HG03442 (cell line): ENCODE data around the gene PKIG.
"Not testable (repeated sequence)": the region's sequence is repeated elsewhere in the genome, so short reads cannot be mapped to it uniquely, and the experiment has no call there.

Source experiments
- ATAC-seq: cut with Tn5 transposase; IDR thresholded peaks from one replicate; pipeline ENCODE4 v1.9.1; 2021; ENCODE audit warnings: mild to moderate bottlenecking, moderate library complexity; ENCODE audit not compliant: unreplicated experiment

The PKIG gene

GRCh38 chr20:44637522-44638372, 55.4 kb downstream of the PKIG start:
- ATAC-seq = no peak

DNA sequence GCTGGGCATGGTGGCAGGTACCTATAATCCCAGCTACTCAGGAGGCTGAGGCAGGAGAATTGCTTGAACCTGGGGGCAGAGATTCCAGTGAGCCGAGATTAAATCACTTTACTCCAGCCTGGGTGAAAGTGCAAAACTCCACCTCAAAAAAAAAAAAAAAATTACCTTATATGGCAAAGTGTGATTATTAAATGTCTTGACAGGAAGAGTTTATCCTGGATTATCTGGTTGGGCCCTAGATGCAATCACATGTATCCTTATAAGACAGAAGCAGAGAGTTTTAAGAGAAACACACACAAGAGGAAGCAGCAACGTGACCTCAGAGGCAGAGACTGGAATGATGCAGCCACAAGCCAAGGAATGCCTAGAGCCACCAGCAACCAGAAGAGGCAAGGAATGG, 58.1 kb downstream of the PKIG start:
- no peak for ATAC-seq

DNA sequence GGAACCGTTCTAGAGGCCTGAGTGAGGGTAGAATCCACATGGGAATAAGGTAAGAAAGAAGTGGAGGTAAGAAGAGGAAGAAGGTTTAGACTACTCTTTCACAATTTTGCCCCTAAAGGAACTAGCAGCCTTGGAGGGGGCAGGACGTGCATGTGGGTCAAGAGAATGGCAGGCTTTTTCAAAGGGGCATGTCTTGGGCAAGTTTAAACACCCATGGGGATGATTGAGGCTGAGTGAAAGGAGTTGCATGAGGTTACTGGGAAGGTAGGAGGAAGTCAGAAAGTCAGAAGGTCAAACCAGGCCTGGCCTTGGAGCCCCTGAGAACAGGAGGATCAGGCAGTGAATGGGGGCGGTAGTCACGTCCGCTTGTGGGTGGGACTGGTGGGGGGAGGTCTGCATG, 58.9 kb downstream of the PKIG start:
- no peak for ATAC-seq

- ATAC-seq = no peak
These were observed 60.1 kb downstream of the PKIG start for GRCh38 chr20:44642203-44643153.

GRCh38 chr20:44643154-44643519, 60.8 kb downstream of the PKIG start:
- no peak for ATAC-seq

GRCh38 chr20:44643596-44644229, 61.3 kb downstream of the PKIG start:
- no peak for ATAC-seq

DNA sequence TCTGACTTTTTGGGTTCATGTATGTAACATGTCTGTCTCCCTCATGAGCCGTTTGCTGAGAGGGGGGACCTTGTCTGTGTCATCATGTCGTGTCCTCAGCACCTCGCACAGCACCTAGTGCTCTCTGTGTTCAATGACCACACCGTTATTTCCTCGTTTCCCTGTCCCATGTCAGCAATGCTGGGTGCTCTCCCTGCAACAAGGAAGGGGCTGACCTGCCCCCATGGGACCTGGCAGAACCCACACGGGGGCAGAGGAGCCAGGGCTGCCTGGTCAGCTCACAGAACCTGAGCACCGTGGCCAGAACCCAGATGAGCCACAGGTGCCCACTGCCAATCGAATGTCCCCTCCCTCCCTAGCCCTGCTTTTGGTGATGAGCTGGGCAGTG, 61.8 kb downstream of the PKIG start:
- ATAC-seq = no peak

DNA sequence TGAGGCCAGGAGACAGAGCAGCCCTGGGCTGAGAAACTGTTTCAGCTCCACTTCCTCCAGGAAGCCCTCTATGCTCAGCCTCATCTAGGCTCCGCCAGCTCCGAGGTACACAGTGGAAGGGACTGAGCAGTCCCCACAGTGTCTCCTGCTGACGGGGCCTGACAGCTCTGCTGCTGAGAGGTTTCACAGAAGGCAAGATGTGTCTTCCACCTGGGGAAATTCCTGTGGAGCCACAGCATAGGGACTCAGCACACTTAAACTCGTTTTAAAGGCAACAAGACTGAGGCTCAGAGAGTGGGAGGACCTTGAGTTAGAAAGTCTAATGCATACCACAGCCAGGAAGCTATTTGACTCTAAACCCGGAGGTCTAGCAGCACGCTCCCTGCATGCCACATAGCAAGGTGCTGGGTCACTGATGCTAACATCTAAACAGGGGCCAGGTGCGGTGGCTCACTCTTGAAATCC, 62.3 kb downstream of the PKIG start:
- no peak for ATAC-seq

DNA sequence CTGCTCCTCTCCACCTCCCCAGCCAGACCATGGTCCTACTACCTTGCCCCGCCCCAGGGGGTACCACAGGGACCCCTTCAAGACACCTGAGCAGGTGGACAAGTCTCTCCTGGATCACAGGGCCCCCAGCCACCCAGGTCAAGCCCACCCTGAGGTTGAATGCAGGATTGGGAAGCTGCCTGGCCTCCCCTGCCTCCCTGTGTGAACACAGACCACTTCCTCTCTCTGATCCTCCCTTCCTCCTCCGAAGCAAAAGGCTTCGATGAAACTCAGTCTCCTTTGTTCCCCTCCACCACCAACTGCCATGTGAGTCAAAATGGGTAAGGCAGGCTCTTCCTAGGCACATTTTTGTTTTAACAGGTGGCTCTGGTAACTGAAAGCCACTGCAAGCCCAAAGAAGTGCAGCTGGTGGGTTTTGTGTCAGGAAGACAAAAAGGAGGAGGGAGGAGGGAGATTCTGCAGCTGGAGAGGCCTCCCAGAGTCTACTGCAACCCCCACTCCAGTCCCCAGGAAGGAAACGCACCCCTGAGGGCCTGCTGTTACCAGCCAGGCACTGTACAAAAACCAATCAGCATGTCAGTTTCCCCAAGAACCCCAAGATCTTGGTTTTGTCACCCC, 63.8 kb downstream of the PKIG start:
- ATAC-seq = no peak

DNA sequence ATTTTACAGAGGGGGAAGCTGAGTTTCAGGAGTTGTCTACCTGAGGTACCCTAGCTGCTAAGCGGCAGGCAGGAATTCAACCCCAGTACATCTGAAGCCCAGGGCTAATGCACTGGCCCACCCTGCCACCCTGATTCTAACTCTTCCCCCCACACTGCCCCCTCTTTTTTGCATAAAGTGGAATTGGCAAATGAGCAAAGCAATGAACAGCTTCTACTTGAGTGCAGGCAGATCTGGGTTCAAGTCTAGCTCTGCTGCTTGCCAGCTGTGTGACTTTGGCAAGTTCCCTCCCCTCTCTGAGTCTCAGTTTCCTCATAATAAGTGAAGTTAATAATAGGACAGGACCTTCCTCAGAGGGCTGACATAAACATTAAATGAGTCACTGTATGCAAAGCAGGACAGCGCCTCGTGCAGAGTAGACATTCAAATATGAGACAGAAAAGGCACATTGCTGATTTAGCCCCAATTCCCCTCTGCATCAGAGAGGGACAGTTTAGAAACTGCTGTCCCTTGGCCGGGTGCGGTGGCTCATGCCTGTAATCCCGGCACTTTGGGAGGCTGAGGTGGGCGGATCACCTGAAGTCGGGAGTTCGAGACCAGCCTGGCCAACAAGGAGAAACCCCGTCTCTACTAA, 64.4 kb downstream of the PKIG start:
- no peak for ATAC-seq

DNA sequence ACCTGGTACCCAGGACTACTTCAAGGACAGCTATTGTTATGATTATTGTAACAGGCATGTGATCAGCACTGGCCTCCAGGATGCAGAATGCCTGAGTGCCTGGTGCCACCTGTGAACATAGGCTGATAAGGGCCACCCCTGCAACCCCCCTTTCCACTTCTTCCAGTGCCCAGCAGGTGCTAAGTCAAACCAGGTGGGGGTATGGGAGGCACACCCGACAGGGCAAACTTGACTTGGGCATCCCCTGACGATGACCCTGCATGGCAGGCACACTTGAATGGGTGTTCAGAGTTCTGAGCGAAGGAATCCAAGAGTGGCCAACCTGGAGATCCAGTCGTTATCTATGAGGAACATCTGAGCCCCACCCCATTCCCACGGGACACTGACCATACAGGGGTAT, 65.7 kb downstream of the PKIG start:
- ATAC-seq = no peak

GRCh38 chr20:44648579-44648978, 66.2 kb downstream of the PKIG start:
- ATAC-seq = no peak

GRCh38 chr20:44649126-44649525, 66.7 kb downstream of the PKIG start:
- ATAC-seq = no peak

GRCh38 chr20:44649976-44650375, 67.6 kb downstream of the PKIG start:
- no peak for ATAC-seq

- ATAC-seq = no peak
These were observed 68.5 kb downstream of the PKIG start for GRCh38 chr20:44650771-44651433.

GRCh38 chr20:44651434-44651683, 69.0 kb downstream of the PKIG start:
- ATAC-seq = no peak

DNA sequence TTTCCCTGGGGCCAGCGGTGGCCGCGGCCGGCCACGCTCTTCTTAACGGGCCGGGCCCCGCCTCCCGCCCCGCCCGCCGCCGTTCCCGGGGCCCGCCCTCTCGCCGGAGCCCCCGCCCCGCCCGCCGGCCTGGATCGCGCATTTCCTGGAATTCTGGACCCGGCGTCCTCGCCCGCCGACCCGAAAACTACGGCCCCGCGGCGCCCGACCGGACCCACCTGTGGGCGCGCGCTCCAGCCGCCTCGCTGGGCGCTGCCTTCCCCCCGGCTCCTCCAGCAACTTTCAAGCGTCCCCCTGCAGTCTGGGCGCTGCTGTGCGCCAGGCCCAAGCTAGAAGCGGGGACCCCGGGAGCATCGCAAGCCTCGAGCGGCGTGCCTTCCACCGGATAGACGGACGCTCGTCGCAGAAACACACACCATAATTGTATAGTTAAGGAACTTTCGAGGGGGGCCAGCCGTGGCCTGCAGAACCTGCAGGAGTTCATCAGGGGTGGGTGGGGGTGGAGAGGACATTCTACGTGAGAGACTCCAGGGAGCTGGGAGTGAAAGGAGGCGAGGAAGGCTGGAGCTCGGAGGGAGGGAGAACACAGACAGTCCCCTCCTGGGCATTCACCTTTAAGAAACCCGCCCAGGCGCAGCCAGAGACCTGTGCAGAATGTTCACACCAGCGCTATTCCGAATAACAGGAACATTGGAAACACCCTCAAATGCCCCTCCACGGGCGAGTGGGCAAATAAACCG, 69.5 kb downstream of the PKIG start, which contains the start of gene ADA:
TSS of gene ADA (minus strand) at position 16 of the 740 bp plus-strand sequence. CDS start 92 bp downstream, outside the sequence.
- ATAC-seq = no peak

GRCh38 chr20:44653546-44653945, 71.2 kb downstream of the PKIG start:
- no peak for ATAC-seq

DNA sequence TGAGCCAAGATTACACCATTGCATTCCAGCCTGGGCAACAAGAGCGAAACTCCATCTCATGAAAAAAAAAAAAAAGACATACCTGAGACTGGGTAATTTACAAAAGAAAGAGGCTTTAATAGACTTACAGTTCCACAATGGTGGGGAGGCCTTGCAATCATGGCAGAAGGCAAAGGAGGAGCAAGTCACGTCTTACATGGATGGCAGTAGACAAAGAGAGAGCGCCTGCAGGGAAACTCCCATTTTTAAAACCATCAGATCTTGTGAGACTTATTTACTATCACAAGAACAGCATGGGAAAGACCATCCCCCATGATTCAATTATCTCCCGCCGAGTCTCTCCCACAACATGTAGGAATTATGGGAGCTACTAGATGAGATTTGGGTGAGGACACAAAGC, 71.8 kb downstream of the PKIG start:
- not testable (repeated sequence) for ATAC-seq
